ENCODE results near the gene VAC14. TPM values are rescaled to one million over a fixed set of nuclear protein-coding genes. Genes with fewer than 3 reads are reported as not detected.
"Not testable (repeated sequence)": the region's sequence is repeated elsewhere in the genome, so short reads cannot be mapped to it uniquely, and the experiment has no call there.

Gene VAC14
- total RNA-seq, 4 donors from 2014 or later: 39.5 to 65.5 (median 45.4) TPM

DNA sequence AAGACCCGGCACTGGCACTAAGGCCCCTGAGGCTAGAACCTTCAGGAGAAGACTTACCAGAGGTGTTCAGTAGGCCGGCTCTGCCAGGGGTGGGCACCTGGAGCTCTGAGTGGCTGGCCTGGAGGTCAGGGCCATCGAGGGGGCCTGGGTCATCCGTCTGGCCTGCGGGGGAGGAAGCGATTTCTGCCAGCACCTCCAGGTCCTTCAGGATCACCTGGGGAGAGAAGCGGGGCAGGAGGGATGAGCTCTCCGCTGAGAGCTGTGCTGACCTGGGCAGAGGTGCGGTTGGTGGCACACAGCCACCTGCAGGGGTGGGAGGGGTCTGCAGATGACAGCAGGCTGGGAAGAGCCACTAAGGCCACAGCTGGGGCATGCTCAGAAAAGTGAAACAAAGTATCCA, 56.6 kb downstream of the VAC14 start:
- Histone ChIP-seq H3K4me1 (peaks cover 58% of the 10 kb centered on the region), H3K9me3 (no peaks in the 10 kb centered on the region), H3K27ac (no peak overlapping the region), H3K27me3 (no peaks in the 10 kb centered on the region), H3K36me3 (peaks cover 31% of the 10 kb centered on the region), H3K4me3 (no peak overlapping the region)
- TF ChIP-seq POLR2AphosphoS5 (IDR thresholded peaks at IDR 0.05) (no peak), CTCF (IDR thresholded peaks at IDR 0.05) (no peak)
- WGBS: 96% methylated on average over 3 of the region's 9 CpGs
- DNase-seq (ENCODE audit: low spot score in 2 of 2): no peak

DNA sequence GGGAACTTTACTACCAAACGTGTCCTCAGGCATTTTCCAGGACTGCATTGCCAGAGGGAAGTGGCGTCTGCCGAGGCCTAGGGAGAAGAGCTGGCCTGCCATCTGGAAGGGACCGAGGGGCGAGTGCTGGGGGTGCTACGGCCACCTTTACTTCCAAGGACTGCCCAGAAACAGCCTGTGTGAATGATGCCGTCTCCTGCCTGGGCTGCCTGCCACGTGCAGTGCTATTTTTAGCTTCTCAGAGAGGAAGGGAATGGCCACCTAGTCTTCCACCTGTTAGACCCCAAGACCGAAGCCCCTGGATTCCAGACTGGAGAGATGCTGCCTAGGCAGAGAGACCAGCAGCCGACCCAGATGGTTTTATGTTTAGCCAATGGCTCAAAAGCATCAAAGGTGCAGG, 57.2 kb downstream of the VAC14 start:
- TF ChIP-seq CTCF (IDR thresholded peaks at IDR 0.05): no peak
- TF ChIP-seq POLR2AphosphoS5 (IDR thresholded peaks at IDR 0.05): no peak
- TF ChIP-seq EP300 (IDR thresholded peaks at IDR 0.05): no peak
- TF ChIP-seq POLR2A (IDR thresholded peaks at IDR 0.05): no peak
- Histone ChIP-seq H3K4me1 (peaks cover 58% of the 10 kb centered on the region), H3K4me3 (no peak overlapping the region), H3K9me3 (no peaks in the 10 kb centered on the region), H3K36me3 (peaks cover 31% of the 10 kb centered on the region), H3K27me3 (no peaks in the 10 kb centered on the region), H3K27ac (no peak overlapping the region)
- no peak for DNase-seq (ENCODE audit: low spot score in 2 of 2)
- WGBS: 94% methylated on average over 10 of the region's 10 CpGs

GRCh38 chr16:70742967-70743366, 58.0 kb downstream of the VAC14 start:
- not testable (repeated sequence) for H3K9me3 ChIP-seq; H3K27me3 ChIP-seq; DNase-seq (ENCODE audit: low spot score in 2 of 2); H3K27ac ChIP-seq; H3K4me3 ChIP-seq
- WGBS: 94% methylated on average over 9 of the region's 9 CpGs
- H3K4me1 ChIP-seq: peaks cover 58% of the 10 kb centered on the region
- peaks cover 31% of the 10 kb centered on the region for H3K36me3 ChIP-seq

- WGBS: 88% methylated on average over 6 of the region's 9 CpGs
- TF ChIP-seq CTCF (IDR thresholded peaks at IDR 0.05) (no peak), EP300 (IDR thresholded peaks at IDR 0.05) (no peak), POLR2A (IDR thresholded peaks at IDR 0.05) (no peak), POLR2AphosphoS5 (IDR thresholded peaks at IDR 0.05) (no peak)
- peaks cover 31% of the 10 kb centered on the region for H3K36me3 ChIP-seq
- H3K9me3 ChIP-seq: no peaks in the 10 kb centered on the region
- H3K27me3 ChIP-seq: no peaks in the 10 kb centered on the region
- H3K4me3 ChIP-seq: no peak overlapping the region
- peaks cover 63% of the 10 kb centered on the region for H3K4me1 ChIP-seq
- no peak for DNase-seq (ENCODE audit: low spot score in 2 of 2)
- peak overlapping the region; percentile 8 for H3K27ac ChIP-seq
Measured at GRCh38 chr16:70741783-70742125, 59.2 kb downstream of the VAC14 start.

GRCh38 chr16:70740914-70741782, 59.8 kb downstream of the VAC14 start:
- TF ChIP-seq CTCF (IDR thresholded peaks at IDR 0.05) (no peak), POLR2AphosphoS5 (IDR thresholded peaks at IDR 0.05) (no peak), EP300 (IDR thresholded peaks at IDR 0.05) (no peak), POLR2A (IDR thresholded peaks at IDR 0.05) (no peak)
- Histone ChIP-seq H3K4me1 (peaks cover 63% of the 10 kb centered on the region), H3K9me3 (no peaks in the 10 kb centered on the region), H3K4me3 (no peak overlapping the region), H3K27ac (peak overlapping the region; percentile 28), H3K36me3 (peaks cover 31% of the 10 kb centered on the region), H3K27me3 (no peaks in the 10 kb centered on the region)
- 60% methylated on average over 12 of the region's 20 CpGs for WGBS
- DNase-seq (ENCODE audit: low spot score in 2 of 2): no peak

Measured in suprapubic skin (tissue), 4 donors.